CD14-positive monocyte (primary cell): ENCODE data around the gene TBX10. TPM values are rescaled to one million over a fixed set of nuclear protein-coding genes. Genes with fewer than 3 reads are reported as not detected.

Experiments used
- DNase-seq, 3 donors: peaks; one replicate each; pipeline ENCODE4 v3.0.0-alpha.2; 2011 to 2022
- H2AFZ ChIP-seq: 2 replicates; pipeline ENCODE4 v1.6.0; 2012; ENCODE audit warnings: mild to moderate bottlenecking, low read depth, low read length, inconsistent platforms; ENCODE audit not compliant: insufficient read depth, poor library complexity, severe bottlenecking
- H3K27ac ChIP-seq, 2 donors: 1 replicate in 1 of 2; 2 replicates in 1 of 2; pipeline ENCODE4 v1.5.1; 2012 to 2013; ENCODE audit warnings: low read length in 2 of 2, control low read depth in 1 of 2, inconsistent platforms in 1 of 2, low read depth in 1 of 2, mild to moderate bottlenecking in 1 of 2
- H3K27me3 ChIP-seq, 2 donors: one replicate each; pipeline versions ENCODE4 v1.6.0 to v1.6.1; 2011 to 2013; ENCODE audit warnings: low read length in 2 of 2; ENCODE audit not compliant: control insufficient read depth in 2 of 2, insufficient read depth in 2 of 2
- H3K36me3 ChIP-seq, 2 donors: replicated peaks in 1 of 2; 1 replicate in 1 of 2; 2 replicates in 1 of 2; pipeline versions ENCODE4 v1.5.1 to v1.6.1; 2012 to 2013; ENCODE audit warnings: low read length in 2 of 2, control low read depth in 1 of 2, inconsistent platforms in 1 of 2, mild to moderate bottlenecking in 1 of 2; ENCODE audit not compliant: insufficient read depth in 2 of 2, control insufficient read depth in 1 of 2
- H3K4me1 ChIP-seq, 2 donors: 1 replicate in 1 of 2; 2 replicates in 1 of 2; pipeline versions ENCODE4 v1.5.1 to v1.6.1; 2012 to 2013; ENCODE audit warnings: low read length in 2 of 2, control low read depth in 1 of 2, inconsistent platforms in 1 of 2, mild to moderate bottlenecking in 1 of 2, moderate library complexity in 1 of 2; ENCODE audit not compliant: insufficient read depth in 2 of 2, control insufficient read depth in 1 of 2
- H3K4me2 ChIP-seq: replicated peaks from 2 replicates; pipeline ENCODE3; 2012; ENCODE audit warnings: low read length, moderate library complexity, mild to moderate bottlenecking; ENCODE audit not compliant: poor library complexity, severe bottlenecking; ENCODE audit errors: extremely low read depth
- H3K4me3 ChIP-seq, 3 experiments: fragments of 200-600 bp in 1 of 3; sonication (generic) in 1 of 3; replicated peaks in 1 of 3; 1 replicate in 2 of 3; 2 replicates in 1 of 3; pipeline ENCODE4 v1.5.1; 2011 to 2013; ENCODE audit warnings: low read length in 3 of 3, mild to moderate bottlenecking in 3 of 3, control low read depth in 2 of 3, low read depth in 2 of 3, inconsistent platforms in 1 of 3, moderate library complexity in 1 of 3
- H3K79me2 ChIP-seq: 2 replicates; pipeline ENCODE4 v1.6.0; 2012; ENCODE audit warnings: mild to moderate bottlenecking, control low read depth, inconsistent platforms, low read length, moderate library complexity; ENCODE audit not compliant: insufficient read depth
- H3K9ac ChIP-seq: 2 replicates; pipeline ENCODE4 v1.6.0; 2017; ENCODE audit warnings: low read length, mild to moderate bottlenecking; ENCODE audit not compliant: insufficient read depth, poor library complexity, severe bottlenecking
- H3K9me3 ChIP-seq, 2 donors: replicated peaks in 1 of 2; 1 replicate in 1 of 2; 2 replicates in 1 of 2; pipeline versions ENCODE4 v1.5.1 to v1.6.1; 2012 to 2013; ENCODE audit warnings: low read length in 2 of 2, control low read depth in 1 of 2; ENCODE audit not compliant: control insufficient read depth in 1 of 2, insufficient read depth in 1 of 2
- H4K20me1 ChIP-seq: 2 replicates; pipeline ENCODE4 v1.6.0; 2012; ENCODE audit warnings: mild to moderate bottlenecking, low read length, control low read depth, moderate library complexity; ENCODE audit not compliant: insufficient read depth
- H3K27ac Mint-ChIP-seq, 7 donors: one replicate each; pipeline ENCODE4 v1.8.0; 2020; ENCODE audit warnings: mild to moderate bottlenecking in 7 of 7, mixed read lengths in 7 of 7, moderate library complexity in 6 of 7, inconsistent platforms in 2 of 7
- H3K27me3 Mint-ChIP-seq, 3 donors: one replicate each; pipeline ENCODE4 v1.8.0; 2021 to 2022; ENCODE audit warnings: low read depth in 3 of 3, mild to moderate bottlenecking in 3 of 3, mixed read lengths in 3 of 3, moderate library complexity in 3 of 3, inconsistent platforms in 1 of 3
- H3K36me3 Mint-ChIP-seq, 2 donors: one replicate each; pipeline ENCODE4 v1.8.0; 2020; ENCODE audit warnings: mixed read lengths in 2 of 2, inconsistent platforms in 1 of 2, mild to moderate bottlenecking in 1 of 2
- H3K4me1 Mint-ChIP-seq: one replicate; pipeline ENCODE4 v1.8.0; 2020; ENCODE audit warnings: mild to moderate bottlenecking, mixed read lengths
- H3K4me3 Mint-ChIP-seq, 2 donors: one replicate each; pipeline ENCODE4 v1.8.0; 2020; ENCODE audit warnings: mild to moderate bottlenecking in 2 of 2, mixed read lengths in 2 of 2, moderate library complexity in 1 of 2
- H3K9me3 Mint-ChIP-seq, 7 donors: one replicate each; pipeline ENCODE4 v1.8.0; 2020 to 2022; ENCODE audit warnings: mixed read lengths in 7 of 7, mild to moderate bottlenecking in 6 of 7, moderate library complexity in 6 of 7, inconsistent platforms in 2 of 7
- WGBS: methylation state at CpG from one replicate; pipeline ENCODE4 v1.1.5; 2013; ENCODE audit warnings: missing lambda C conversion rate; ENCODE audit not compliant: insufficient coverage; 5-methylcytosine and 5-hydroxymethylcytosine counted together
- intact Hi-C, 2 donors: fragments of 100-400 bp; cut with micrococcal nuclease; formaldehyde crosslinking; loops; one replicate each; pipeline versions ENCODE4 v1.15.0 to v1.15.1; 2023
- polyA plus RNA-seq, 3 donors: library from polyadenylated mRNA; depleted of rRNA in 1 of 3; unstranded in 2 of 3; stranded (reverse) in 1 of 3; fragments of 300-500 nt in 2 of 3; fragments of >200 nt in 1 of 3; fragmentation: Illumina TruSeq in 2 of 3; gene quantifications; 1 replicate in 2 of 3; 2 replicates in 1 of 3; pipeline ENCODE4 v1.2.3, GENCODE V29; 2012 to 2021
- TF ChIP-seq, protein P1 (sequence below): fragments of 200-600 bp; IDR thresholded peaks from one replicate; pipeline ENCODE4 v1.8.0; 2022; ENCODE audit warnings: antibody characterized with exemption, mild to moderate bottlenecking

Gene TBX10
- polyA plus RNA-seq, 3 donors, result not detected

DNA sequence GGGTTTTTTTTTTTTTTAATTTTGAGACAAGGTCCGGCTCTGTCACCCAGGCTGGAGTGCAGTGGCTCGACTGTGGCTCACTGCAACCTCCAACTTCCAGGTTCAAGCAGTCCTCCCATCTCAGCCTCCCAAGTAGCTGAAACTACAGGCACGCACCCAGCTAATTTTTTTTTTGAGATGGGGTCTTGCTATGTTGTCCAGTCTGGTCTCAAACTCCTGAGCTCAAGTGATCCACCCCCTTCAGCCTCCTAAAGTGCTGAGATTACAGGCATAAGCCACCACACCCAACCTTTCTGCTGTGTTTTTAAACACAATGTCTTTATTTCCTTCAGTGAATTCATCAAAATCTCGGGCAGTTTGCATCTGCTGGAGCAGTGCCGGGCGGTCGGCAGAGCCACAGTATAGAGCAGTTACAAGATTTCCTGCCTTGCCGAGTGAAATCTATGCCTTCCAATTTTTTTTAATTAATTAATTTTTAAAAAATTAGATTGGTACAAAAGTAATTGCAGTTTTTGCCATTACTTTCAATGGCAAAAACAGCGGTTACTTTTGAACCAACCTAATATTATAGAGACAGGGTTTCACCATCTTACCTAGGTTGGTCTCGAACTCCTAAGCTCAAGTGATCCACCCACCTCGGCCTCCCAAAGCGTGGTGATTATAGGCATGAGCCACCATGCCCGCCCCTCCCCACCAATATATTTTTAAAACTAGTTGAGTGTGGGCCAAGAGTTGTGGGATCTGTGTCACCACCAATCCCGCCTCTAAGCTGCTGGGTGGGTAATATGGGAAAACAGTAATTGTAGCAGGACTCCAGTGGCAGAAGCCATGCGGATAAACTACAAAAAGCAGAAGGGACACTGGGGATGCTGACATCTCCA is 13.6 kb upstream of the TBX10 start:
- H3K27ac ChIP-seq, result no peak overlapping the region
- H3K4me2 ChIP-seq, result no peak overlapping the region
- no peaks in the 10 kb centered on the region for H3K79me2 ChIP-seq
- H3K4me3 Mint-ChIP-seq, result no peak overlapping the region
- H3K9me3 Mint-ChIP-seq, result peaks cover 6 to 38% (median 20%) of the 10 kb centered on the region in 7 donors
- H3K9ac ChIP-seq, result no peak overlapping the region
- H4K20me1 ChIP-seq, result no peaks in the 10 kb centered on the region
- H3K4me3 ChIP-seq, result no peak overlapping the region
- H3K27me3 ChIP-seq, result peaks cover 0 to under 1% of the 10 kb centered on the region in 2 donors
- no peak for DNase-seq
- intact Hi-C loops, result no loop called here
- no peak overlapping the region for H2AFZ ChIP-seq
- peaks cover 16 to 18% of the 10 kb centered on the region in 2 donors for H3K9me3 ChIP-seq
- no CpG with 5 or more reads among the region's 15 CpGs for WGBS
- H3K27ac Mint-ChIP-seq, result no peak overlapping the region
- TF ChIP-seq, protein P1, sequence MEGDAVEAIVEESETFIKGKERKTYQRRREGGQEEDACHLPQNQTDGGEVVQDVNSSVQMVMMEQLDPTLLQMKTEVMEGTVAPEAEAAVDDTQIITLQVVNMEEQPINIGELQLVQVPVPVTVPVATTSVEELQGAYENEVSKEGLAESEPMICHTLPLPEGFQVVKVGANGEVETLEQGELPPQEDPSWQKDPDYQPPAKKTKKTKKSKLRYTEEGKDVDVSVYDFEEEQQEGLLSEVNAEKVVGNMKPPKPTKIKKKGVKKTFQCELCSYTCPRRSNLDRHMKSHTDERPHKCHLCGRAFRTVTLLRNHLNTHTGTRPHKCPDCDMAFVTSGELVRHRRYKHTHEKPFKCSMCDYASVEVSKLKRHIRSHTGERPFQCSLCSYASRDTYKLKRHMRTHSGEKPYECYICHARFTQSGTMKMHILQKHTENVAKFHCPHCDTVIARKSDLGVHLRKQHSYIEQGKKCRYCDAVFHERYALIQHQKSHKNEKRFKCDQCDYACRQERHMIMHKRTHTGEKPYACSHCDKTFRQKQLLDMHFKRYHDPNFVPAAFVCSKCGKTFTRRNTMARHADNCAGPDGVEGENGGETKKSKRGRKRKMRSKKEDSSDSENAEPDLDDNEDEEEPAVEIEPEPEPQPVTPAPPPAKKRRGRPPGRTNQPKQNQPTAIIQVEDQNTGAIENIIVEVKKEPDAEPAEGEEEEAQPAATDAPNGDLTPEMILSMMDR, result no peak
- H3K4me1 ChIP-seq, result peaks cover 25 to 30% of the 10 kb centered on the region in 2 donors
- peaks cover 27% of the 10 kb centered on the region for H3K4me1 Mint-ChIP-seq
- H3K27me3 Mint-ChIP-seq, result peaks cover 6 to 14% (median 8%) of the 10 kb centered on the region in 3 donors
- no peaks in the 10 kb centered on the region for H3K36me3 Mint-ChIP-seq
- no peaks in the 10 kb centered on the region for H3K36me3 ChIP-seq

DNA sequence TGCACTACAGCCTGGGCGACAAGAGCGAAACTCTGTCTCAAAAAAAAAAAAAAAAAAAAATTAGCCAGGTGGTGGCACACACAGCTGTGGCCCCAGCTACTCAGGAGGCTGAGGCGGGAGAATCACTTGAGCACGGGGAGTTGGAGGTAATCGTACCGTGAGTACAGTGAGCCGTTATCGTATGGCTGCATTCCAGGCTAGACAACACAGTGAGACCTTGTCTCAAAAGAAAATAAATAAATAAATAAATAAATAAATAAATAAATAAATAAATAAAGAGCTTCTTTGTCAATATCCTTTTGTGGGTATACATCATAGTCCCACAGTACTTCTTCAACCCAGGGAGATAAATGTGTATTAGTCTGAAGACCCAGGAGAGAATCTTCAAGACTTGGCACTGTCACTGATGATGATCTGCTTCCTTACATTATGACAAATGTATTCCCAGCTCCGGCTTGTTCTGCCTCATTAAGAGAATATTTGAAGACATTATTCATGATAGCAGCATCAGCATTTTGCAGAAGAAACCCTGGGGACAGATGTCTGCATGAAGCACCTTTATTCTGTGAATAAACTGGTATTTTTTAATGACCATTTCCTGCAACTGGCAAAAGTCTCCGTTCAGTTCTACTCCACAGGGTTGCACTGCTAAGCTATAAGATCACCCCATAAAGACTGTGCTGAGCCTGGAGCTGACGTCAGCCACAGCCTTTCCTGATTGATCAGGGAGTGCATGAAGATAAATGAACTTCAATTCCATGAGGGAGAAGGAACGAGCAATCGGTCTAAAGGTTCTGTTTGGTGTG is 12.6 kb upstream of the TBX10 start:
- no peak for DNase-seq
- H3K9me3 ChIP-seq, result peaks cover 15 to 17% of the 10 kb centered on the region in 2 donors
- H3K4me1 ChIP-seq, result peaks cover 34 to 40% of the 10 kb centered on the region in 2 donors
- H3K4me1 Mint-ChIP-seq, result peaks cover 34% of the 10 kb centered on the region
- no peak overlapping the region for H3K4me3 ChIP-seq
- no peaks in the 10 kb centered on the region for H4K20me1 ChIP-seq
- H3K36me3 Mint-ChIP-seq, result no peaks in the 10 kb centered on the region
- H3K4me3 Mint-ChIP-seq, result no peak overlapping the region
- no peak overlapping the region for H3K4me2 ChIP-seq
- intact Hi-C loops, result no loop called here
- H3K27ac Mint-ChIP-seq, result no peak overlapping the region
- no peaks in the 10 kb centered on the region for H3K36me3 ChIP-seq
- no peak overlapping the region for H3K27ac ChIP-seq
- H3K79me2 ChIP-seq, result no peaks in the 10 kb centered on the region
- no peak overlapping the region for H3K9ac ChIP-seq
- peaks cover 6 to 30% (median 18%) of the 10 kb centered on the region in 7 donors for H3K9me3 Mint-ChIP-seq
- WGBS, result no CpG with 5 or more reads among the region's 13 CpGs
- H3K27me3 ChIP-seq, result peaks cover 0 to 11% of the 10 kb centered on the region in 2 donors
- TF ChIP-seq, protein P1, result no peak
- peaks cover 12 to 24% (median 17%) of the 10 kb centered on the region in 3 donors for H3K27me3 Mint-ChIP-seq
- H2AFZ ChIP-seq, result no peak overlapping the region
